GM12801 (cell line): ENCODE measurements around the gene ACCS.

Source experiments
- TF ChIP-seq, protein P1 (sequence below): IDR thresholded peaks from one replicate; pipeline ENCODE4 v1.5.1; 2011; ENCODE audit warnings: control low read depth; ENCODE audit not compliant: insufficient read length; ENCODE audit errors: extremely low read depth

ACCS gene

DNA sequence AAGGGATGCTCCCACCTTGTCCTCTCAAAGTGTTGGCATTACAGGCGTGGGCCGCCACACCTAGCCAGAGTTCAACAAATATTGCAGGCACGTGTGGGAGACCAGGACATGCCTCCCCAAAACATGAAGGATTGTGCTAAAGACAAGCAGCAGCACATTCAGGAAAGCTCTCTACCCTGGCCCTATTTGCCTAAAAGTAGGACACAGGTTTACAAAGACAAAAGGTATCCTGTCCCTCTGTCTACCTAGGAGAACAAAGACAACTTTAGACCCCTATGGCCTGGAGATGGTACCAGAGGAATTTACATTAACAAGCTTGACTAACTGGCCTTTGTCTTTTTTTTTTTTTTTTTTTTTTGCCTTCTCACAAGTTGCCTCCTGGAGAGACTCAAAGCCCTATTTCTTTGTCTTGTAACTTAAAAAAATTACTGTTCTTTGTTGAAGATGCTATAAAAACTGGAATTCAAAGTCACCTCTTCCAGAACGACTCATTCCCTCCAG, 859 bp upstream of the ACCS start:
- TF ChIP-seq, protein P1, sequence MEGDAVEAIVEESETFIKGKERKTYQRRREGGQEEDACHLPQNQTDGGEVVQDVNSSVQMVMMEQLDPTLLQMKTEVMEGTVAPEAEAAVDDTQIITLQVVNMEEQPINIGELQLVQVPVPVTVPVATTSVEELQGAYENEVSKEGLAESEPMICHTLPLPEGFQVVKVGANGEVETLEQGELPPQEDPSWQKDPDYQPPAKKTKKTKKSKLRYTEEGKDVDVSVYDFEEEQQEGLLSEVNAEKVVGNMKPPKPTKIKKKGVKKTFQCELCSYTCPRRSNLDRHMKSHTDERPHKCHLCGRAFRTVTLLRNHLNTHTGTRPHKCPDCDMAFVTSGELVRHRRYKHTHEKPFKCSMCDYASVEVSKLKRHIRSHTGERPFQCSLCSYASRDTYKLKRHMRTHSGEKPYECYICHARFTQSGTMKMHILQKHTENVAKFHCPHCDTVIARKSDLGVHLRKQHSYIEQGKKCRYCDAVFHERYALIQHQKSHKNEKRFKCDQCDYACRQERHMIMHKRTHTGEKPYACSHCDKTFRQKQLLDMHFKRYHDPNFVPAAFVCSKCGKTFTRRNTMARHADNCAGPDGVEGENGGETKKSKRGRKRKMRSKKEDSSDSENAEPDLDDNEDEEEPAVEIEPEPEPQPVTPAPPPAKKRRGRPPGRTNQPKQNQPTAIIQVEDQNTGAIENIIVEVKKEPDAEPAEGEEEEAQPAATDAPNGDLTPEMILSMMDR, result no peak

DNA sequence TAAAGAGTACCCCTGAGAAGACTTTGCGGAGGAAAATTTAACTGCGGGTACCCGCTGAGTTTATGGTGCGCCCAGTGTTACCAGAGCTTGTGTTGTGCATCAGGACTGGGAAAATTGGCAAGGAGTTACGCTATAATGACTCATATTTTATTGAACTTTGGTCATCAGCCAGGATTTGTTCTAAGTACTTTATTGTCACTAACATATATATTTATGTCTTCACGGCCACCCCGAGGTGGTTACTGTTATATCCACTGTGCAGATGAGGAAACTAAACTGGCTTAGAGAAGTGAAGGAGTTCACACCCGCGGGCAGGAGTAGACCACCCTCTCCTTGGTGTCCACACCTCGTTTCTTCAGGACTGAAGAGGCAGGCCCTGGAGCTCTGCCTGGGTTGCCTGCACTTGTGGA, 667 bp downstream of the ACCS start:
- TF ChIP-seq, protein P1, result no peak

DNA sequence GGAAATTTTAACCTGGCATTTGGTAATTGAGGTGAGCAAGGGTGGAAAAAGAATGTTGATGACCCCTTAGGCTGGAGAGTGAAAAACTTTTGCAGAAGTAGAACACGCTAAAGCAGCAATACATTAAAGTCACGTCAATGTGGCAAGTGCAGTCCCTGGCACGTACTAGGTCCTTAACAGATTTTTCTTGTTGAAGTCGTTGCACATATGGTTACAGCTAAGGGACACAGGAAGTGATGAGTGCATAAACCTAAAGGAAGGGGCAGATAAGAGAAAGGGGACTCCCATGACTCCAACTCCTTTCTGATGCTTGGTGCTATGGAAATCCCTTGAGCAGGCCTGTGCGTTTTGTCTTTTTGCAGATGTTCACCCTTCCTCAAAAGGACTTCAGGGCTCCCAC, 1.2 kb downstream of the ACCS start:
- TF ChIP-seq, protein P1, result no peak

DNA sequence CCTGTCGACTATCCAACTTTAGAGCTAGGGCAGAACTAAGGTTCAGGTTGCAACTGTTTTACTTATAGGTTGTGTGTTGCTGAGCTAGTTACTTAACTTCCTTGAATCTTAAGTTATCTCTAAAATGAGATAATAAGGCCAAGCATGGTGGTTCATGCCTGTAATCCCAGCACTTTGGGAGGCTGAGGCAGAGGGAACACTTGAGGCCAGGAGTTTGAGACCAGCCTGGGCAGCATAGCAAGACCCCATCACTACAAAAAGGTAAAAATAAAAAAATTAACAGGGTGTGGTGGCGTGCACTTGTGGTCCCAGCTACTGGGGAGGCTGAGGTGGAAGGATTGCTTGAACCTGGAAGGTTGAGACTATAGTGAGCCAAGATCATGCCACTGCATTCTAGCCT, 2.1 kb downstream of the ACCS start:
- TF ChIP-seq, protein P1, result no peak

DNA sequence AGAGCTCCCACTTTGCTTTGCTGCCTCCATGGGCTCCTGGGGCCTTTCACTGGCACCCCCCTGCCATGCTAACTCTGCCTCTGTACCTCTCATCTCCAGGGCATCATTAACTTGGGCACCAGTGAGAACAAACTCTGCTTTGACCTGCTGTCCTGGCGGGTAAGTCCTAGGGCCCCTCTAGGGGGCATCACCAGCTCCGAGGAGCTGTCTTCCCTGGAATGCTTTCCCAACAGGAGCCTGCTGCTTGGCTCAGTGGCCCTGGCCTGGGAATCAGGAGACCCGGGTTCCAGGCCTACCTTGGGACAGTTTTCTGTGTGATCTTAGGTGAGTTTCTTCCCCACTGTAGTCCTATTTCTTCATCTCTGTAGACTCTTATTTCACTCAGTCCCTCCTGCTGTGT, 5.1 kb downstream of the ACCS start:
- TF ChIP-seq, protein P1, result no peak

DNA sequence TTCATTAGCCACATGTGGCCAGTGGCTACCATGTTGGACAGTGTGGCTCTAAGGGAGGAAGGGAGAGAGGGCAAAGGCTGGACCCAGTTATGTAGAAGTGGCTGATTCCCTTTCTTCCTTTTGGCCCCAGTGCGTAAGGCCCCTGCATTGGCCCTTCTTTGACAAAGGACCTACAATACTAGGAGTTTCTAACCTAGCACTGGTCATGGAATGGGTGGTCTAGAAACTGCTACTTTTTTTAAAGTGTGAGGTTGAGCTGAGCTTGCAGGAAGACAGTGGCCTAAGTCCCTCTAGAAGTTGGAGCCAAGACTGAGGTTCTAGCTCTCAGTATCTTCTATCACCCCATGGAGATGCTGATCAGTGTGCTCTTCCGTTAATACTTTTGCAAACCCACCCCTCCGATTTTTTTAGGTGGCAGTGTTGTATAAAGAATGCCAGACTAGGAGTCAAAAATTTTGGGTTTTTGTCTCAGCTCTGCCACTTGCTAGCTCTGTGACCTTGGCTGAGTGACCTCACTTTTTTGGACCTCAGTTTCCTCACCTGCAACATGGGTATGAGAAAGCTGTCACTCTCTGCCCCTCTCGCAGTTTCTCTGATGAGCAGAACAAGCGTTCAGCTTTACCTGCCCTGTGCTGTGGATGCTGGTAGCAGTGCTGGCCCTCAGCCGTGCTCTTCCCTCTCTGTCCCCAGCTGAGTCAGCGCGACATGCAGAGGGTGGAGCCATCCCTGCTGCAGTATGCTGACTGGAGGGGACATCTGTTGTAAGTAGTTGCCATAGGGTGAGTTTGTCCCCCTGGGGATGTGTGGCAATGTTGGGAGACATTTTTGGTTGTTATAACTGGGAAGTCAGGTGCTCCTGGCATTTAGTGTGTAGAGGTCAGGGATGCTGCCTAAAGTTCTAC, 6.9 kb downstream of the ACCS start:
- TF ChIP-seq, protein P1, result no peak

DNA sequence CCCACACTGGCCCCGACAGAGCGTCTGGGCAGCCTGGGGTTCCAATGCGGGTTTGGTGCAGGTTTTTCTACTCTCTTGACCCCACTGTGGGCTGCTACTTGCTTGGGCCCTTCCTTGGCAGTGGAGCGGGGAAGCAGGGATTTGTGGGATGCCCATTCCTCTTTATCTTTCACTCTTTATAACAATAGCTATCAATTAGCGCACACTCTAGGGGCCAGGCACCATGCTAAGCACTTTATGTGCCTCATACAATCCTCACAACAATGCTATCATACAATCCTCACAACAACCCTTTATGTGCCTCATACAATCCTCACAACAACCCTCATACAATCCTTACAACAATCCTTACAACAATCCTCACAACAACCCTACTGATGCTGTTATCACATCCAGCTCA, 12.7 kb downstream of the ACCS start:
- TF ChIP-seq, protein P1, result no peak
